Brain microvascular endothelial cell (primary cell): Measurements from ENCODE around the gene SGCE.

ENCODE experiments used
- DNase-seq: peaks from one replicate; pipeline ENCODE4 v3.0.0-alpha.2; 2020
- H3K27ac ChIP-seq: fragments of 250-450 bp; sonication (Bioruptor Pico); 2 replicates; pipeline ENCODE4 v1.5.1; 2020; ENCODE audit warnings: mild to moderate bottlenecking, moderate library complexity
- H3K27me3 ChIP-seq: fragments of 250-450 bp; sonication (Bioruptor Pico); replicated peaks from 2 replicates; pipeline ENCODE4 v1.5.1; 2020; ENCODE audit warnings: mild to moderate bottlenecking
- H3K36me3 ChIP-seq: fragments of 250-450 bp; sonication (Bioruptor Pico); replicated peaks from 2 replicates; pipeline ENCODE4 v1.5.1; 2020; ENCODE audit warnings: mild to moderate bottlenecking
- H3K4me3 ChIP-seq: 2 replicates; pipeline ENCODE4 v1.5.1; 2011; ENCODE audit warnings: low read depth, mild to moderate bottlenecking, control low read depth, low read length, moderate library complexity
- CTCF ChIP-seq: IDR thresholded peaks from 2 replicates; pipeline ENCODE4 v1.5.1; 2011; ENCODE audit warnings: low read depth, mild to moderate bottlenecking, moderate library complexity, low read length, control low read depth, inconsistent platforms; ENCODE audit errors: missing control alignments
- in situ Hi-C: cut with HindIII; loops from 2 replicates; pipeline ENCODE4 v1.10.0; 2017; ENCODE audit warnings: low sequenced_read_pairs, low pct_ligation_motif_present

The SGCE gene

GRCh38 chr7:94590526-94591162 lies 65.3 kb downstream of the SGCE start:
- in situ Hi-C loops: no loop called here
- no peak overlapping the region for H3K27ac ChIP-seq
- DNase-seq: no peak
- H3K36me3 ChIP-seq: no peaks in the 10 kb centered on the region
- H3K27me3 ChIP-seq: no peaks in the 10 kb centered on the region
- no peak overlapping the region for H3K4me3 ChIP-seq
- no peak for TF ChIP-seq CTCF

- Histone ChIP-seq H3K27ac (no peak overlapping the region), H3K4me3 (no peak overlapping the region), H3K27me3 (no peaks in the 10 kb centered on the region), H3K36me3 (no peaks in the 10 kb centered on the region)
- TF ChIP-seq CTCF: no peak
- no peak for DNase-seq
- in situ Hi-C loops: no loop called here
These were observed 67.9 kb downstream of the SGCE start for GRCh38 chr7:94588075-94588474.

GRCh38 chr7:94584113-94584512 lies 71.8 kb downstream of the SGCE start:
- Histone ChIP-seq H3K4me3 (no peak overlapping the region), H3K27ac (no peak overlapping the region), H3K36me3 (no peaks in the 10 kb centered on the region), H3K27me3 (no peaks in the 10 kb centered on the region)
- in situ Hi-C loops: no loop called here
- no peak for DNase-seq
- TF ChIP-seq CTCF: no peak

GRCh38 chr7:94580601-94581000 lies 75.3 kb downstream of the SGCE start:
- in situ Hi-C loops: no loop called here
- no peak for TF ChIP-seq CTCF
- DNase-seq: no peak
- no peak overlapping the region for H3K27ac ChIP-seq
- H3K36me3 ChIP-seq: no peaks in the 10 kb centered on the region
- H3K27me3 ChIP-seq: no peaks in the 10 kb centered on the region
- no peak overlapping the region for H3K4me3 ChIP-seq

- in situ Hi-C loops: no loop called here
- DNase-seq: no peak
- no peak for TF ChIP-seq CTCF
These were observed 76.5 kb downstream of the SGCE start for GRCh38 chr7:94579470-94579869.

GRCh38 chr7:94578614-94579013 lies 77.3 kb downstream of the SGCE start:
- no peak for DNase-seq
- Histone ChIP-seq H3K36me3 (no peaks in the 10 kb centered on the region), H3K4me3 (no peak overlapping the region), H3K27ac (no peak overlapping the region), H3K27me3 (no peaks in the 10 kb centered on the region)
- in situ Hi-C loops: no loop called here
- no peak for TF ChIP-seq CTCF

More at GRCh38 chr7:94579470-94579869, 76.5 kb downstream of the SGCE start:
- Histone ChIP-seq H3K27me3 (no peaks in the 10 kb centered on the region), H3K27ac (no peak overlapping the region), H3K4me3 (no peak overlapping the region), H3K36me3 (no peaks in the 10 kb centered on the region)
